Endothelial cell (in vitro differentiated cells): ENCODE data around the gene C17orf107. TPM values are rescaled to one million over a fixed set of nuclear protein-coding genes. Genes with fewer than 3 reads are reported as not detected.
A peak's percentile ranks its signal among the peaks of the same experiment; 100 is the strongest.
"Not testable (repeated sequence)": the region's sequence is repeated elsewhere in the genome, so short reads cannot be mapped to it uniquely, and the experiment has no call there.

Experiments used
- DNase-seq: peaks from one replicate; pipeline ENCODE4 v3.0.0; 2021; ENCODE audit warnings: low spot score
- H3K27ac Mint-ChIP-seq: one replicate; pipeline ENCODE4 v1.8.0; 2021; ENCODE audit warnings: mixed read lengths, inconsistent platforms; ENCODE audit not compliant: unreplicated experiment
- H3K27me3 Mint-ChIP-seq: one replicate; pipeline ENCODE4 v1.8.0; 2021; ENCODE audit warnings: mild to moderate bottlenecking, moderate library complexity, mixed read lengths, inconsistent platforms; ENCODE audit not compliant: unreplicated experiment
- H3K36me3 Mint-ChIP-seq: one replicate; pipeline ENCODE4 v1.8.0; 2021; ENCODE audit warnings: mild to moderate bottlenecking, low read depth, mixed read lengths, inconsistent platforms; ENCODE audit not compliant: unreplicated experiment
- H3K4me1 Mint-ChIP-seq: one replicate; pipeline ENCODE4 v1.8.0; 2021; ENCODE audit warnings: mild to moderate bottlenecking, mixed read lengths, inconsistent platforms; ENCODE audit not compliant: unreplicated experiment
- H3K4me3 Mint-ChIP-seq: one replicate; pipeline ENCODE4 v1.8.0; 2021; ENCODE audit warnings: mild to moderate bottlenecking, mixed read lengths, inconsistent platforms; ENCODE audit not compliant: unreplicated experiment
- H3K9me3 Mint-ChIP-seq: one replicate; pipeline ENCODE4 v1.8.0; 2021; ENCODE audit warnings: mixed read lengths, inconsistent platforms; ENCODE audit not compliant: unreplicated experiment
- total RNA-seq: library from RNA; stranded (reverse); fragmentation: NEBNext Ultra II Directional; extraction: Animal tissue kit (Norgen Biotek cat#: 25700); gene quantifications from one replicate; pipeline ENCODE4 v1.2.1, GENCODE V29; 2021; ENCODE audit not compliant: unreplicated experiment
- TF ChIP-seq, protein P1 (sequence below): fragments of 200-600 bp; sonication (generic); IDR thresholded peaks from one replicate; pipeline ENCODE4 v1.5.0; 2021; ENCODE audit warnings: antibody characterized with exemption; ENCODE audit not compliant: unreplicated experiment

C17orf107 gene
- total RNA-seq, 1 donor from 2014 or later, result 2.3 TPM

- no peak overlapping the region for H3K4me3 Mint-ChIP-seq
- H3K9me3 Mint-ChIP-seq, result no peaks in the 10 kb centered on the region
- no peak overlapping the region for H3K27ac Mint-ChIP-seq
- TF ChIP-seq, protein P1, sequence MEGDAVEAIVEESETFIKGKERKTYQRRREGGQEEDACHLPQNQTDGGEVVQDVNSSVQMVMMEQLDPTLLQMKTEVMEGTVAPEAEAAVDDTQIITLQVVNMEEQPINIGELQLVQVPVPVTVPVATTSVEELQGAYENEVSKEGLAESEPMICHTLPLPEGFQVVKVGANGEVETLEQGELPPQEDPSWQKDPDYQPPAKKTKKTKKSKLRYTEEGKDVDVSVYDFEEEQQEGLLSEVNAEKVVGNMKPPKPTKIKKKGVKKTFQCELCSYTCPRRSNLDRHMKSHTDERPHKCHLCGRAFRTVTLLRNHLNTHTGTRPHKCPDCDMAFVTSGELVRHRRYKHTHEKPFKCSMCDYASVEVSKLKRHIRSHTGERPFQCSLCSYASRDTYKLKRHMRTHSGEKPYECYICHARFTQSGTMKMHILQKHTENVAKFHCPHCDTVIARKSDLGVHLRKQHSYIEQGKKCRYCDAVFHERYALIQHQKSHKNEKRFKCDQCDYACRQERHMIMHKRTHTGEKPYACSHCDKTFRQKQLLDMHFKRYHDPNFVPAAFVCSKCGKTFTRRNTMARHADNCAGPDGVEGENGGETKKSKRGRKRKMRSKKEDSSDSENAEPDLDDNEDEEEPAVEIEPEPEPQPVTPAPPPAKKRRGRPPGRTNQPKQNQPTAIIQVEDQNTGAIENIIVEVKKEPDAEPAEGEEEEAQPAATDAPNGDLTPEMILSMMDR, result no peak
- H3K36me3 Mint-ChIP-seq, result no peaks in the 10 kb centered on the region
- H3K27me3 Mint-ChIP-seq, result peaks cover 9% of the 10 kb centered on the region
- DNase-seq, result peak; percentile 33
- H3K4me1 Mint-ChIP-seq, result no peaks in the 10 kb centered on the region
Observed at GRCh38 chr17:4908301-4908700, 9.0 kb downstream of the C17orf107 start.

DNA sequence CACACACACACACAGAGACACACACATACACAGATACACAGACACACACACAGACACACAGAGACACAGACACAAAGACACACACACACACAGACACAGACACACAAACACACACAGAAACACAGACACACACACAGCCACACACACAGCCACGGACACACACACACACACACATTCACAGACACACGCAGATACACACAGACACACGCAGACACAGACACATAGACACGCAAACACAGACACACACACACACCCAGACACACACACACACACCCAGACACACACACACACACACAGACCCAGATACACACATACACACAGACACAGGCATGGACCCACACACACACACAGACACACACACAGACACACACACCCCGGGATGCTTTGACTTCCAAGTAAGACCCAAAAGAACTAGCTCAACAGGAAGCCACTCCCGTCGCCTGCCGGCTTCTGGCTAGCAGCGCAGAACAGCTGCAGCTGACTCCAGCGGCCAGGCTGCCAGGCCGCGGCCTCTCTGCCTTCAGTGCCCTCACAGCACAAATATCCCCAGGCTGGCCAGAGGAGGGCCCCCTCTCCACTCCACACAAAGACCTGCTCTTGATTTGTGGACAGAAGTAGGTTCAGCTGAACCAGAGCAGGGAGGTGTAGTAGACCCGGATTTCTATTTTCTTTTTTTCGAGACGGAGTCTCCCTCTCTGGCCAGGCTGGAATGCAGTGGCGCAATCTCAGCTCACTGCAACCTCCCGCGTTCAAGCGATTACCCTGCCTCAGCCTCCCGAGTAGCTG lies 9.6 kb downstream of the C17orf107 start:
- TF ChIP-seq, protein P1, result peak; percentile 59
- Mint-ChIP-seq H3K4me3 (no peak overlapping the region), H3K4me1 (no peaks in the 10 kb centered on the region), H3K9me3 (no peaks in the 10 kb centered on the region), H3K36me3 (no peaks in the 10 kb centered on the region), H3K27me3 (peaks cover 8% of the 10 kb centered on the region), H3K27ac (no peak overlapping the region)
- DNase-seq, result peak; percentile 88

- Mint-ChIP-seq H3K27me3 (peaks cover 4% of the 10 kb centered on the region), H3K9me3 (no peaks in the 10 kb centered on the region), H3K4me3 (no peak overlapping the region), H3K36me3 (no peaks in the 10 kb centered on the region), H3K27ac (no peak overlapping the region), H3K4me1 (no peaks in the 10 kb centered on the region)
- no peak for DNase-seq
- TF ChIP-seq, protein P1, result no peak
Observed at GRCh38 chr17:4913994-4914393, 14.7 kb downstream of the C17orf107 start.

GRCh38 chr17:4914551-4914950 lies 15.2 kb downstream of the C17orf107 start:
- not testable (repeated sequence) for H3K9me3 Mint-ChIP-seq, H3K27me3 Mint-ChIP-seq, H3K4me3 Mint-ChIP-seq, DNase-seq, H3K36me3 Mint-ChIP-seq, H3K27ac Mint-ChIP-seq, H3K4me1 Mint-ChIP-seq

DNA sequence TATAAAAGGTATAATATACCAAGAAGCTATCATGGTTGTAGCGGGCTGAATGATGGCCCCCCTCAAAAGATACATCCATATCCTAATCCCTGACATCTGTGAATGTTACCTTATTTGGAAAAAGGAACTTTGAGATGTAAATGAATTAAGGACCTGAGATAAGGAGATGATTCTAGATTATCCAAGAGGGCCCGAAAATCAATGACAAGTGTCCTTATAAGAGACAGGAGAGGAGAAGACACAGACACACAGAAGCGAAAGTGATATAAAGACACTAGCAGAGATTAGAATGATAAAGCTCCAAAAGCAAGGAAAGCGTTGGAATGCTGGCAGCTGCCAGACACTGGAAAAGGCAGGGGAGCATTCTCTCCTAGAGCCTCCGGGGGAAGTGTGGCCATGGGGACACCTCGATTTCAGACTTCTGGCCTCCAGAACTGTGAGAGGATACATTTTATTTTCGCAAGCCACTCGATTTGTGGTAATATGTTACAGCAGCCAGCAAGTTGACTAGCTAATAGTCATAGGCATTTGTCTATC lies 20.2 kb downstream of the C17orf107 start:
- Mint-ChIP-seq H3K4me1 (no peaks in the 10 kb centered on the region), H3K27me3 (no peaks in the 10 kb centered on the region), H3K4me3 (no peak overlapping the region), H3K9me3 (no peaks in the 10 kb centered on the region), H3K27ac (no peak overlapping the region), H3K36me3 (no peaks in the 10 kb centered on the region)
- no peak for DNase-seq
- TF ChIP-seq, protein P1, result no peak
